Chondrocyte (in vitro differentiated cells): ENCODE data around the gene WDR20. TPM values are rescaled to one million over a fixed set of nuclear protein-coding genes. Genes with fewer than 3 reads are reported as not detected.

Experiments
- DNase-seq: peaks from one replicate; pipeline ENCODE4 v3.0.0; 2021; ENCODE audit warnings: mixed read lengths, low spot score
- H3K27ac Mint-ChIP-seq: one replicate; pipeline ENCODE4 v1.8.0; 2021; ENCODE audit warnings: mild to moderate bottlenecking, moderate library complexity, mixed read lengths; ENCODE audit not compliant: unreplicated experiment
- H3K27me3 Mint-ChIP-seq: 2 replicates; pipeline ENCODE4 v1.8.0; 2021; ENCODE audit warnings: low read depth, mixed read lengths
- H3K36me3 Mint-ChIP-seq: 2 replicates; pipeline ENCODE4 v1.8.0; 2021; ENCODE audit warnings: low read depth, mixed read lengths
- H3K4me1 Mint-ChIP-seq: 2 replicates; pipeline ENCODE4 v1.8.0; 2021; ENCODE audit warnings: low read depth, mild to moderate bottlenecking, mixed read lengths
- H3K4me3 Mint-ChIP-seq: one replicate; pipeline ENCODE4 v1.8.0; 2021; ENCODE audit warnings: mild to moderate bottlenecking, moderate library complexity, mixed read lengths; ENCODE audit not compliant: unreplicated experiment
- H3K9me3 Mint-ChIP-seq: 2 replicates; pipeline ENCODE4 v1.8.0; 2021; ENCODE audit warnings: low read depth, mixed read lengths
- CTCF ChIP-seq: fragments of 200-600 bp; sonication (generic); IDR thresholded peaks from 2 replicates; pipeline ENCODE4 v1.5.0; 2021; ENCODE audit warnings: antibody characterized with exemption, mild to moderate bottlenecking, moderate library complexity
- total RNA-seq: library from RNA; stranded (reverse); gene quantifications from 3 replicates; pipeline ENCODE4 v1.2.1, GENCODE V29; 2021

WDR20 gene
- total RNA-seq, 1 donor from 2014 or later = 23.0 TPM

GRCh38 chr14:102138535-102138934, 1.2 kb upstream of the WDR20 start:
- H3K9me3 Mint-ChIP-seq = no peaks in the 10 kb centered on the region

GRCh38 chr14:102138961-102139285, 774 bp upstream of the WDR20 start:
- peaks cover 23% of the 10 kb centered on the region for H3K4me1 Mint-ChIP-seq
- no peaks in the 10 kb centered on the region for H3K9me3 Mint-ChIP-seq
- peaks cover 2% of the 10 kb centered on the region for H3K36me3 Mint-ChIP-seq
- peak overlapping the region; percentile 61 for H3K27ac Mint-ChIP-seq
- TF ChIP-seq CTCF = no peak
- peak overlapping the region; percentile 96 for H3K4me3 Mint-ChIP-seq
- no peak for DNase-seq
- no peaks in the 10 kb centered on the region for H3K27me3 Mint-ChIP-seq

More at GRCh38 chr14:102138535-102138934, 1.2 kb upstream of the WDR20 start:
- Mint-ChIP-seq H3K27me3 (no peaks in the 10 kb centered on the region), H3K27ac (peak overlapping the region; percentile 61), H3K36me3 (peaks cover 2% of the 10 kb centered on the region), H3K4me3 (peak overlapping the region; percentile 96), H3K4me1 (peaks cover 23% of the 10 kb centered on the region)
- DNase-seq = no peak
- TF ChIP-seq CTCF = no peak

- no peak for TF ChIP-seq CTCF
- Mint-ChIP-seq H3K9me3 (no peaks in the 10 kb centered on the region), H3K4me1 (peaks cover 23% of the 10 kb centered on the region), H3K27ac (peak overlapping the region; percentile 94), H3K27me3 (no peaks in the 10 kb centered on the region), H3K4me3 (peak overlapping the region; percentile 96), H3K36me3 (no peaks in the 10 kb centered on the region)
- DNase-seq = no peak
Measured at GRCh38 chr14:102140027-102140749, 491 bp downstream of the WDR20 start.

GRCh38 chr14:102140750-102141145, 1.1 kb downstream of the WDR20 start:
- no peak for TF ChIP-seq CTCF
- no peak for DNase-seq
- H3K36me3 Mint-ChIP-seq = no peaks in the 10 kb centered on the region
- H3K9me3 Mint-ChIP-seq = no peaks in the 10 kb centered on the region
- H3K27me3 Mint-ChIP-seq = no peaks in the 10 kb centered on the region
- H3K27ac Mint-ChIP-seq = peak overlapping the region; percentile 94
- H3K4me3 Mint-ChIP-seq = peak overlapping the region; percentile 96
- H3K4me1 Mint-ChIP-seq = peaks cover 23% of the 10 kb centered on the region

- TF ChIP-seq CTCF = no peak
- no peak for DNase-seq
- Mint-ChIP-seq H3K27me3 (no peaks in the 10 kb centered on the region), H3K9me3 (no peaks in the 10 kb centered on the region), H3K4me3 (no peak overlapping the region), H3K27ac (no peak overlapping the region), H3K36me3 (no peaks in the 10 kb centered on the region), H3K4me1 (peaks cover 23% of the 10 kb centered on the region)
Measured at GRCh38 chr14:102141797-102142196, 2.1 kb downstream of the WDR20 start.
